KMS-11 (cell line): ENCODE measurements around the gene C11orf16.
"Not testable (repeated sequence)": the region's sequence is repeated elsewhere in the genome, so short reads cannot be mapped to it uniquely, and the experiment has no call there.

Experiments
- H2AFZ ChIP-seq: fragments of 200-600 bp; sonication (generic); 2 replicates; pipeline ENCODE4 v1.6.1; 2016; ENCODE audit warnings: antibody characterized with exemption, mixed run types, low read depth
- H3K27ac ChIP-seq: fragments of 200-600 bp; sonication (generic); 2 replicates; pipeline ENCODE4 v1.6.1; 2016; ENCODE audit warnings: mild to moderate bottlenecking, mixed run types
- H3K27me3 ChIP-seq: fragments of 200-600 bp; sonication (generic); 2 replicates; pipeline ENCODE4 v1.6.1; 2017; ENCODE audit warnings: mild to moderate bottlenecking, low read depth, mixed run types, moderate library complexity; ENCODE audit not compliant: insufficient read depth
- H3K36me3 ChIP-seq: fragments of 200-600 bp; sonication (generic); 2 replicates; pipeline ENCODE4 v1.6.1; 2017; ENCODE audit warnings: mild to moderate bottlenecking, mixed run types; ENCODE audit not compliant: insufficient read depth
- H3K4me1 ChIP-seq: fragments of 200-600 bp; sonication (generic); 2 replicates; pipeline ENCODE4 v1.6.1; 2016; ENCODE audit warnings: mild to moderate bottlenecking, low read depth, mixed run types; ENCODE audit not compliant: poor library complexity, severe bottlenecking
- H3K4me2 ChIP-seq: fragments of 200-600 bp; sonication (generic); 2 replicates; pipeline ENCODE4 v1.7.0; 2016; ENCODE audit warnings: mild to moderate bottlenecking, mixed run types
- H3K4me3 ChIP-seq: fragments of 200-600 bp; sonication (generic); IDR thresholded peaks from 2 replicates; pipeline ENCODE4 v1.6.1; 2017; ENCODE audit warnings: low read depth, low read length, mixed read lengths; ENCODE audit not compliant: insufficient read depth
- H3K79me2 ChIP-seq: fragments of 200-600 bp; sonication (generic); 2 replicates; pipeline ENCODE4 v1.6.1; 2016; ENCODE audit warnings: low read depth, mixed run types; ENCODE audit not compliant: insufficient read depth
- H3K9ac ChIP-seq: fragments of 200-600 bp; sonication (generic); 2 replicates; pipeline ENCODE4 v1.6.1; 2016; ENCODE audit warnings: mild to moderate bottlenecking, mixed run types
- H4K20me1 ChIP-seq: fragments of 200-600 bp; sonication (generic); 2 replicates; pipeline ENCODE4 v1.6.1; 2016; ENCODE audit warnings: mild to moderate bottlenecking, mixed run types; ENCODE audit not compliant: insufficient read depth
- CTCF ChIP-seq: fragments of 200-600 bp; sonication (generic); conservative IDR thresholded peaks from 2 replicates; pipeline ENCODE4 v1.6.1; 2017; ENCODE audit warnings: low read depth, mild to moderate bottlenecking, antibody characterized with exemption, low read length, moderate library complexity, mixed read lengths

The C11orf16 gene

GRCh38 chr11:8908099-8908498 is 24.6 kb downstream of the C11orf16 start:
- Histone ChIP-seq H4K20me1 (no peaks in the 10 kb centered on the region), H3K9ac (no peak overlapping the region), H2AFZ (no peak overlapping the region), H3K4me3 (no peak overlapping the region), H3K27me3 (no peaks in the 10 kb centered on the region), H3K4me2 (no peak overlapping the region), H3K79me2 (no peaks in the 10 kb centered on the region), H3K27ac (no peak overlapping the region), H3K36me3 (no peaks in the 10 kb centered on the region), H3K4me1 (peaks cover 4% of the 10 kb centered on the region)
- no peak for TF ChIP-seq CTCF

GRCh38 chr11:8907116-8907515 is 25.6 kb downstream of the C11orf16 start:
- no peak overlapping the region for H2AFZ ChIP-seq
- H3K27me3 ChIP-seq: no peaks in the 10 kb centered on the region

GRCh38 chr11:8905528-8906165 is 27.1 kb downstream of the C11orf16 start:
- no peaks in the 10 kb centered on the region for H3K36me3 ChIP-seq
- H3K4me1 ChIP-seq: peaks cover 3% of the 10 kb centered on the region
- no peak overlapping the region for H3K4me2 ChIP-seq
- H3K27ac ChIP-seq: no peak overlapping the region
- H3K4me3 ChIP-seq: no peak overlapping the region
- H3K9ac ChIP-seq: no peak overlapping the region
- no peaks in the 10 kb centered on the region for H3K27me3 ChIP-seq
- no peaks in the 10 kb centered on the region for H3K79me2 ChIP-seq
- no peaks in the 10 kb centered on the region for H4K20me1 ChIP-seq
- no peak for TF ChIP-seq CTCF
- no peak overlapping the region for H2AFZ ChIP-seq

More at GRCh38 chr11:8907116-8907515, 25.6 kb downstream of the C11orf16 start:
- H3K79me2 ChIP-seq: no peaks in the 10 kb centered on the region
- no peaks in the 10 kb centered on the region for H3K36me3 ChIP-seq
- no peak overlapping the region for H3K27ac ChIP-seq
- no peak overlapping the region; the same call in 1 of the 2 replicates for H3K4me2 ChIP-seq
- H3K9ac ChIP-seq: no peak overlapping the region
- H3K4me3 ChIP-seq: no peak overlapping the region
- no peak for TF ChIP-seq CTCF
- no peaks in the 10 kb centered on the region for H4K20me1 ChIP-seq
- H3K4me1 ChIP-seq: peaks cover 3% of the 10 kb centered on the region

GRCh38 chr11:8899119-8899753 is 33.5 kb downstream of the C11orf16 start:
- no peaks in the 10 kb centered on the region for H4K20me1 ChIP-seq
- TF ChIP-seq CTCF: no peak
- H3K27ac ChIP-seq: no peak overlapping the region
- no peaks in the 10 kb centered on the region for H3K27me3 ChIP-seq
- H3K4me2 ChIP-seq: no peak overlapping the region
- H2AFZ ChIP-seq: no peak overlapping the region
- H3K9ac ChIP-seq: no peak overlapping the region
- no peaks in the 10 kb centered on the region for H3K4me1 ChIP-seq
- H3K36me3 ChIP-seq: no peaks in the 10 kb centered on the region
- no peaks in the 10 kb centered on the region for H3K79me2 ChIP-seq
- no peak overlapping the region for H3K4me3 ChIP-seq

- H3K36me3 ChIP-seq, H3K4me1 ChIP-seq, H3K9ac ChIP-seq, H3K4me2 ChIP-seq, H2AFZ ChIP-seq, H3K27ac ChIP-seq, H3K27me3 ChIP-seq, H4K20me1 ChIP-seq, H3K79me2 ChIP-seq, H3K4me3 ChIP-seq: not testable (repeated sequence)
Measured at GRCh38 chr11:8891185-8891584, 41.6 kb downstream of the C11orf16 start.
